ENCODE results near the gene SPATA20. TPM values are rescaled to one million over a fixed set of nuclear protein-coding genes. Genes with fewer than 3 reads are reported as not detected.
A peak's percentile ranks its signal among the peaks of the same experiment; 100 is the strongest.

SPATA20 gene
- total RNA-seq, 1 donor from 2014 or later: 70.2 TPM

DNA sequence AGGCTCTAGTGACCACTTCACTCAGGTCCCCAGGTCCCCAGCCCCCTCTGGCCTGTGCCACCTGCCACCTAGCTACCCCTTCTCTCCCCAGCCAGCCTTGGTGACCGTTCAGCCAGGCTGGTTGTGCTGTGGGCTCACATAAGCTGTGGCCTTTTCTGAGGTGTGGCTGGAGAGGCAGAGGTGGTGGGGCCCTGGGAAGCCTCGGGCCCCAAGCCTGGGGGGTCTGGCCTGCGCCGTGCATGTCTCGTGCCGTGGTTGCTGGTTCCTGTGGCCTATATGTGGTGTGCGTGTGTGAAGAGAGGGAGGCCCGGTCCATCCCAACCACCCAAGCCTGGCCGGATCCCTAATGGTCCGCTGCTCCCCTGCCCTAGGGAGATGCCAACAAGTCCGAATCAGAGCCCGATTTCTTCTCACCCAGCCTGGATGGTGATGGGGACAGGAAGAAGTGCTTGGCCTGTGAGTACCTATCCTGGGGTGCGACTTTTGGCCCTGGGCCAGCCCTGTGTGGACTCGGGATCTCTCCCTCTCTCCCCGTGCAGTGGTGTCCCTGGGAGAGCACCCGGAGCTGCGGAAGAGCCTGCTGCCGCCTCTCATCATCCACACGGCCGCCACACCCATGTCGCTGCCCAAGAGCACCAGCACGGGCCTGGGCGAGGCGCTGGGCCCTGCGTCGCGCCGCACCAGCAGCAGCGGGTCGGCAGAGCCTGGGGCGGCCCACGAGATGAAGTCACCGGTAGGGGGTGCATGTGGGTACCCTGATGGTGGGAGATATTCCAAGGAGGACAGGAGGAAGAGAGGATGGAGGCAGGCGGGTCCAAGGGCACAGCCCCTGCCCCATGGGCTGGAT is 49.4 kb downstream of the SPATA20 start:
- H3K4me3 ChIP-seq (ENCODE audit: low read depth, low read length): no peak overlapping the region
- no peak for DNase-seq (ENCODE audit: low read depth)
- TF ChIP-seq, protein P1, sequence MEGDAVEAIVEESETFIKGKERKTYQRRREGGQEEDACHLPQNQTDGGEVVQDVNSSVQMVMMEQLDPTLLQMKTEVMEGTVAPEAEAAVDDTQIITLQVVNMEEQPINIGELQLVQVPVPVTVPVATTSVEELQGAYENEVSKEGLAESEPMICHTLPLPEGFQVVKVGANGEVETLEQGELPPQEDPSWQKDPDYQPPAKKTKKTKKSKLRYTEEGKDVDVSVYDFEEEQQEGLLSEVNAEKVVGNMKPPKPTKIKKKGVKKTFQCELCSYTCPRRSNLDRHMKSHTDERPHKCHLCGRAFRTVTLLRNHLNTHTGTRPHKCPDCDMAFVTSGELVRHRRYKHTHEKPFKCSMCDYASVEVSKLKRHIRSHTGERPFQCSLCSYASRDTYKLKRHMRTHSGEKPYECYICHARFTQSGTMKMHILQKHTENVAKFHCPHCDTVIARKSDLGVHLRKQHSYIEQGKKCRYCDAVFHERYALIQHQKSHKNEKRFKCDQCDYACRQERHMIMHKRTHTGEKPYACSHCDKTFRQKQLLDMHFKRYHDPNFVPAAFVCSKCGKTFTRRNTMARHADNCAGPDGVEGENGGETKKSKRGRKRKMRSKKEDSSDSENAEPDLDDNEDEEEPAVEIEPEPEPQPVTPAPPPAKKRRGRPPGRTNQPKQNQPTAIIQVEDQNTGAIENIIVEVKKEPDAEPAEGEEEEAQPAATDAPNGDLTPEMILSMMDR (conservative IDR thresholded peaks at IDR 0.05; ENCODE audit: low read depth, low read length): peak; percentile 29

DNA sequence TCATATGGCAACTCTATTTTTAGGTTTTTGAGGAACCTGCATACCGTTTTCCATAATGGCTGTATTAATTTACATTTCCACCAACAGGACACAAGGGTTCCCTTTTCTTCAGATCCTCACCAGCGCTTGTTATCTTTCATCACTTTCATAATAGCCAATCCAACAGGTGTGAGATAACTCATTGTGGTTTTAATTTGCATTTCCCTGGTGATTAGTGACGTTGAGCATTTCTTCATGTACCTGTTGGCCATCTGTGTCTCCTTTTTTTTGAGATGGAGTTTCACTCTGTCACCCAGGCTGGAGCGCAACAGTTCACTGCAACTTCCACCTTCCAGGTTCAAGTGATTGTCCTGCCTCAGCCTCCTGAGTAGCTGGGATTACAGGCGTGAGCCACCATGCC is 51.5 kb downstream of the SPATA20 start:
- H3K4me3 ChIP-seq (ENCODE audit: low read depth, low read length): no peak overlapping the region
- TF ChIP-seq, protein P1 (conservative IDR thresholded peaks at IDR 0.05; ENCODE audit: low read depth, low read length): no peak
- DNase-seq (ENCODE audit: low read depth): no peak

DNA sequence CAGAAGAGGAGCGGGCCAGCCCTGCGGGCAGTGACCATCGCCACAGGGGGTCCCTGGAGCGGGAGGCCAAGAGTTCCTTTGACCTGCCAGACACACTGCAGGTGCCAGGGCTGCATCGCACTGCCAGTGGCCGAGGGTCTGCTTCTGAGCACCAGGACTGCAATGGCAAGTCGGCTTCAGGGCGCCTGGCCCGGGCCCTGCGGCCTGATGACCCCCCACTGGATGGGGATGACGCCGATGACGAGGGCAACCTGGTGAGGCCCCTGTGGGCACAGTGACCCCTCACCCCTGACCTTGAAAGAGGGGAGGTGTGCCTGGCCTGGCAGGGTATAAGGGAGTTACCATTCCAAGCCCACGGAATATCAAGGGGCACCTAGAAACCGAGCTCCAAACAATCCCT is 52.6 kb downstream of the SPATA20 start:
- DNase-seq (ENCODE audit: low read depth): no peak
- TF ChIP-seq, protein P1 (conservative IDR thresholded peaks at IDR 0.05; ENCODE audit: low read depth, low read length): no peak
- no peak overlapping the region for H3K4me3 ChIP-seq (ENCODE audit: low read depth, low read length)

DNA sequence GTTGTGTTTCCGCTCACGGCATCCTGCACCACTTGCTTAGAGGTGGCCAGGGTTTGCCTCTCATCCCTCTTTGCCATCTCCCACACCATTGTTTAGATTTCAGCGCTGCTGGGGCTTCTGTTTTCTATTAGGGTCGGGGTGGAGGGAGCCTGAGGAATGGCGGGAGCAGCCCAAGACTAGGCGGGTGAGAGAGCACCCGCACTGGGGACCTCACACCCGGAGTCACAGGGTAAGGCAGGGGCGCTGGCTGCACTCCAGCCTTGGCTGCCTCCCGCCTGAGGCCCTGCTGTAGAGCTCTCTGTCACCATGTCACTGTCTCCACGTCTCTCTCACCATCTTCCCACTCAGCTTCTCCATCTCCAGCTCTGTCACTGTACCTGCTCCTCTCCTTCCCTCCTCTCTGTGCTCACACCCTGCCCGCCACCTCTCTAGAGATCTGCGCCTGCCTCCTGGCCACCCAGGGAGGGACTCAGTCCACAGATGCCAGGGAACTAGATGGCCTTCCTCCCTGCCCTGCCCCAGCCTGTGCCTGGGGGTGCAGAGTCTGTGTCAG is 54.9 kb downstream of the SPATA20 start:
- TF ChIP-seq, protein P1 (conservative IDR thresholded peaks at IDR 0.05; ENCODE audit: low read depth, low read length): no peak
- DNase-seq (ENCODE audit: low read depth): no peak
- no peak overlapping the region for H3K4me3 ChIP-seq (ENCODE audit: low read depth, low read length)

DNA sequence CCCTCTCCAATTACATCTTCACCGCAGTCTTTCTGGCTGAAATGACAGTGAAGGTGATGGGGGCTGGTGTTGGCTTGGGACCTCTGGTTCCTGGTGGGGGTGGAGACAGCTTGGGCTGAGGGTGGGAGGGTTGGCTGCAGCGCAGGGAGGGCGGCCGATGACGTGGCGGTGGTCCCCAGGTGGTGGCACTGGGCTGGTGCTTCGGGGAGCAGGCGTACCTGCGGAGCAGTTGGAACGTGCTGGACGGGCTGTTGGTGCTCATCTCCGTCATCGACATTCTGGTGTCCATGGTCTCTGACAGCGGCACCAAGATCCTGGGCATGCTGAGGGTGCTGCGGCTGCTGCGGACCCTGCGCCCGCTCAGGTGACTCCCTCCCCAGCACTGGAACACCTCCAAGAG is 55.9 kb downstream of the SPATA20 start:
- TF ChIP-seq, protein P1 (conservative IDR thresholded peaks at IDR 0.05; ENCODE audit: low read depth, low read length): no peak
- H3K4me3 ChIP-seq (ENCODE audit: low read depth, low read length): no peak overlapping the region
- DNase-seq (ENCODE audit: low read depth): no peak

DNA sequence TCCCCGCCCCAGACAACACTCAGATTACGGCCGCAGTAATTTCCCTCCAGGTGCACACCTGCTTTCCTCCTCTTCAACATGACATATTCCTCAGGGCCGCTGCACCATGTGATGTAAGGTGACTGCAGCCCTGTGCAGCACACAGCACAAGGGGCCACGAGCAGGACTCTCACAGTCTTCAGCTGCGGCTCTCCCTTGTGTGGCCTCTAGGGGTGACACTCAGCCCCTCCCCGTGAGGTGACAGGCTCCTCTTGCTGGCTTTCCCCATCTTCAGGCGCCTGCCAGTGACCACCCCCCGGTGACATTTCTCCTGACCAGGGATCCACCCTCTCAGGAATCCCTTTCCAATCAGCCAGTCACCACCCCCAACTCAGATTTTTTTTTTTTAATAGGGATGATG is 56.4 kb downstream of the SPATA20 start:
- H3K4me3 ChIP-seq (ENCODE audit: low read depth, low read length): no peak overlapping the region
- TF ChIP-seq, protein P1 (conservative IDR thresholded peaks at IDR 0.05; ENCODE audit: low read depth, low read length): no peak
- DNase-seq (ENCODE audit: low read depth): no peak
